ENCODE data around the gene UTP25.

Gene UTP25

DNA sequence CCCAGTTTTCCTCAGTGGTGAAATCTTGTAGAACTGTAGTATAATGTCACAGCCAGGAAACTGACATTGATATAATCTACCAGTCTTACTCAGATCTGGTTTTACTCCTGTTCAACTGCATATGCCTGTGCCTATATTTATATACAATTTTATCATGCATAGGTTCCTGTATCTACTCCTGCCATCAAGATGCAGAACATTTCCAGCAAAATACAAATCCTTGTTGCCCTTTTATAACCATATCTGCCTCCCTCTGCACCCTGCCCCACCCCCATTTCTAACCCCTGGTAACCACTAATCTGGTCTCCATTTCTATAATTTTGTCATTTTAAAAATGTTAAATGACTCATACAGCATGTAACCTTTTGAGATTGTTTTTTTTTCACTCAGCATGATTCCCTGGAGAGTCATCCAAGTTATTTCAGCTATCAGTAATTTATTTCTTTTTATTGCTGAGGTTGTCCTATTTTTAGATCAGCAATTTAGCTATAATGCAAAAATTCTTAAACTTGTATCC is 8.1 kb downstream of the UTP25 start:
- TF ChIP-seq TAF1 (IDR thresholded peaks at IDR 0.05; ENCODE audit: borderline replicate concordance, insufficient read depth, low read length) (no peak), SIN3A (IDR thresholded peaks at IDR 0.05; ENCODE audit: borderline replicate concordance, insufficient read depth, low read length) (no peak), FOXP2 (optimal IDR thresholded peaks at IDR 0.05; ENCODE audit: borderline replicate concordance, extremely low read depth, extremely low read length, insufficient read depth) (no peak), POLR2AphosphoS5 (IDR thresholded peaks at IDR 0.05; ENCODE audit: low read depth, low read length) (no peak)
- TF ChIP-seq, protein P1, sequence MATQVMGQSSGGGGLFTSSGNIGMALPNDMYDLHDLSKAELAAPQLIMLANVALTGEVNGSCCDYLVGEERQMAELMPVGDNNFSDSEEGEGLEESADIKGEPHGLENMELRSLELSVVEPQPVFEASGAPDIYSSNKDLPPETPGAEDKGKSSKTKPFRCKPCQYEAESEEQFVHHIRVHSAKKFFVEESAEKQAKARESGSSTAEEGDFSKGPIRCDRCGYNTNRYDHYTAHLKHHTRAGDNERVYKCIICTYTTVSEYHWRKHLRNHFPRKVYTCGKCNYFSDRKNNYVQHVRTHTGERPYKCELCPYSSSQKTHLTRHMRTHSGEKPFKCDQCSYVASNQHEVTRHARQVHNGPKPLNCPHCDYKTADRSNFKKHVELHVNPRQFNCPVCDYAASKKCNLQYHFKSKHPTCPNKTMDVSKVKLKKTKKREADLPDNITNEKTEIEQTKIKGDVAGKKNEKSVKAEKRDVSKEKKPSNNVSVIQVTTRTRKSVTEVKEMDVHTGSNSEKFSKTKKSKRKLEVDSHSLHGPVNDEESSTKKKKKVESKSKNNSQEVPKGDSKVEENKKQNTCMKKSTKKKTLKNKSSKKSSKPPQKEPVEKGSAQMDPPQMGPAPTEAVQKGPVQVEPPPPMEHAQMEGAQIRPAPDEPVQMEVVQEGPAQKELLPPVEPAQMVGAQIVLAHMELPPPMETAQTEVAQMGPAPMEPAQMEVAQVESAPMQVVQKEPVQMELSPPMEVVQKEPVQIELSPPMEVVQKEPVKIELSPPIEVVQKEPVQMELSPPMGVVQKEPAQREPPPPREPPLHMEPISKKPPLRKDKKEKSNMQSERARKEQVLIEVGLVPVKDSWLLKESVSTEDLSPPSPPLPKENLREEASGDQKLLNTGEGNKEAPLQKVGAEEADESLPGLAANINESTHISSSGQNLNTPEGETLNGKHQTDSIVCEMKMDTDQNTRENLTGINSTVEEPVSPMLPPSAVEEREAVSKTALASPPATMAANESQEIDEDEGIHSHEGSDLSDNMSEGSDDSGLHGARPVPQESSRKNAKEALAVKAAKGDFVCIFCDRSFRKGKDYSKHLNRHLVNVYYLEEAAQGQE (IDR thresholded peaks at IDR 0.05; ENCODE audit: insufficient read depth in 1 of 2, low read depth in 2 of 2, low read length in 2 of 2), result no peak

DNA sequence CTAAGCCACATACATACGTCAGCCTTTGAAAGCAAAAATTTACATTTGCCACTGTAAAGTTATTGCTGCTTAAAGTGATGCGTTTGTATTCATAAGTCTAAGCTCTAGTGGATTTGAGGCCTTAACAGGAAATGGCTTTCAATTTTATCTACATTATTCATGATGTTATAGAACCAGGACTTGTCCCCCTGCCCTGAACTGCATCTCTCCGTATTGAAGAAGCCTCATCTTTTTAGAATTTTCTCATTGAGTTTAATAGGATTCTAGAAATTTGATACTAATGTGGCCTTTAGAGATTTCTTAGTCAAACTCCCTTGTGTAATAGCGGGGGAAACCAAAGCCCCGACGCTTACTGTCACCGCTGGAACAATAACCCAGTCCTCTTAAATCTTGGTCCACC is 9.9 kb downstream of the UTP25 start:
- TF ChIP-seq TAF1 (IDR thresholded peaks at IDR 0.05; ENCODE audit: borderline replicate concordance, insufficient read depth, low read length) (no peak), SIN3A (IDR thresholded peaks at IDR 0.05; ENCODE audit: borderline replicate concordance, insufficient read depth, low read length) (no peak), FOXP2 (optimal IDR thresholded peaks at IDR 0.05; ENCODE audit: borderline replicate concordance, extremely low read depth, extremely low read length, insufficient read depth) (no peak), POLR2AphosphoS5 (IDR thresholded peaks at IDR 0.05; ENCODE audit: low read depth, low read length) (no peak)
- TF ChIP-seq, protein P1 (IDR thresholded peaks at IDR 0.05; ENCODE audit: insufficient read depth in 1 of 2, low read depth in 2 of 2, low read length in 2 of 2), result no peak

DNA sequence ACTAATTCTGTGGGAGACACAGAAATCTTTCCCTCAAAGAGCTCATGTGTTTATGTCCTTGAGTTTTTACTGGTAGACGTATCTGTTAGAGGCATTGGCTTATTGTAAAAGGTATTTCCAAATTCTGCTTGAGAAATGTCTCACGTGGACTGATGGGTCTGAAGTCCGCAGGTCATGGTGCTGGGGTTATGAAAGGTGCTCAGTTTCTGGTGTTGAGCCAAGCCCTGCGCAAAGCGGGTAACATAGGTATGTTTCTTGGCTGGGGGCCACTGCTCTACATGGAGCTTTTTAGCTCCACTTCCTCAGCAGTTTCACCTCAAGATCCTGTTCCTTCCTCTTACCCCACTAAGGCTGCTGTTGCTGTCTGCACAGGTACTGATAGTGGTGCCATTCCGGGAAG is 10.8 kb downstream of the UTP25 start:
- TF ChIP-seq TAF1 (IDR thresholded peaks at IDR 0.05; ENCODE audit: borderline replicate concordance, insufficient read depth, low read length) (no peak), FOXP2 (optimal IDR thresholded peaks at IDR 0.05; ENCODE audit: borderline replicate concordance, extremely low read depth, extremely low read length, insufficient read depth) (no peak), POLR2AphosphoS5 (IDR thresholded peaks at IDR 0.05; ENCODE audit: low read depth, low read length) (no peak), SIN3A (IDR thresholded peaks at IDR 0.05; ENCODE audit: borderline replicate concordance, insufficient read depth, low read length) (no peak)
- TF ChIP-seq, protein P1 (IDR thresholded peaks at IDR 0.05; ENCODE audit: insufficient read depth in 1 of 2, low read depth in 2 of 2, low read length in 2 of 2), result no peak

DNA sequence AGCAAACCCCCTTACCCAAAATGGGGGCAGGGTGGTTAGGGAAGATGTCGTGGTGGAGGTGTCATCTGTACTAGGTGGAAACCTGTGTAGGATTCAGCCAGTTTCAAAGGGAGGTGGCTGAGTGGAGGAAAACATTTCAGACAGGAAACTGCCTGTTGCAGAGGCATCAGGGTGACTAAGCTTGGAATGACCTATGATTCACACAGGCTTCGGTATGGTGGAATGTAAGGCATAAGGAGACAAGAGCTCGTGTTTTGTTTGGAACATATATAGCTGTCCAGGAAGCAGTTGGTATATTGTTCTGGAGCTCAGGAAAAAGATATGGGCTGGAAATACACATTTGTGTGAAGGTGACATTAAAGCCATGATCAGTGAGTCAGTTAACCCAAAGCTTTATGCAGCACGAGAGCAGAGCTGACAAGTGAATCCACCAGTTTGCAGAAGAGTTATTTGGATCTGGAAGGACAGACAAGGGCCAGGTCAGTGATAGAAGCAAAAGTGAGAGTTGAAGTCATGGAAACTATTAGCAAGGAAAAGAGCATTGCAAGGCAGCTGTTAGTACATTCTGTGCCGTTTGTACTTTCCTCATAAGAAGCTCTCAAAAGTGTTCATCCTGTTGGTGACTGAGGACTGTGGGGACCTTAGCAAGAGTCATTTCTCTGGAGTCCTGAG is 12.2 kb downstream of the UTP25 start:
- no peak for TF ChIP-seq SIN3A (IDR thresholded peaks at IDR 0.05; ENCODE audit: borderline replicate concordance, insufficient read depth, low read length)
- TF ChIP-seq FOXP2 (optimal IDR thresholded peaks at IDR 0.05; ENCODE audit: borderline replicate concordance, extremely low read depth, extremely low read length, insufficient read depth), result peak; percentile 19

DNA sequence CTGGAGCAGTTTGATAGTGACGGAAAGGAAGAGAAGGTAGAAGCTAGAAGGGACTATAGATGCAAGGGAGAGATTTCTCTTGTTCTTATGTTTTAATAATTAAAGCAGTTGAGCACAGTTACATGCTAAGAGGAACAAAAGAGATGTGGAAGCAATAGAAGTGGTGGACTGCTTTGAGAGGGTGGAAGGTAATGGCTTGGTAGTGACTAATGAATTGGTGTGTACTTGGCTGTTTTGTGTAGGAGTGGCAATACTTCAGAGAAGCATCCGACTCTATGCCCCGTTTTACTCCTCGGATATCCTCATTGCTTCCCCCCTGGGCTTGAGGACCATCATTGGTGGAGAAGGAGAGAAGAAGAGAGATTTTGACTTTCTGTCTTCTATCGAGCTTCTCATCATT is 12.8 kb downstream of the UTP25 start:
- TF ChIP-seq SIN3A (IDR thresholded peaks at IDR 0.05; ENCODE audit: borderline replicate concordance, insufficient read depth, low read length) (no peak), POLR2AphosphoS5 (IDR thresholded peaks at IDR 0.05; ENCODE audit: low read depth, low read length) (no peak), TAF1 (IDR thresholded peaks at IDR 0.05; ENCODE audit: borderline replicate concordance, insufficient read depth, low read length) (no peak), FOXP2 (optimal IDR thresholded peaks at IDR 0.05; ENCODE audit: borderline replicate concordance, extremely low read depth, extremely low read length, insufficient read depth) (no peak)
- TF ChIP-seq, protein P1 (IDR thresholded peaks at IDR 0.05; ENCODE audit: insufficient read depth in 1 of 2, low read depth in 2 of 2, low read length in 2 of 2), result no peak
